HepG2 (cell line): ENCODE measurements around the gene NTN5. TPM values are rescaled to one million over a fixed set of nuclear protein-coding genes. Genes with fewer than 3 reads are reported as not detected.

Experiments
- AGO1 ChIP-seq: fragments of 200-400 bp; formaldehyde crosslinking; IDR thresholded peaks from 2 replicates; pipeline ENCODE4 v1.6.1; 2017; ENCODE audit warnings: mild to moderate bottlenecking, low read depth, low read length, moderate library complexity; ENCODE audit not compliant: poor library complexity, severe bottlenecking
- EP300 ChIP-seq, 3 experiments: sonication (generic) in 1 of 3; formaldehyde crosslinking in 1 of 3; IDR thresholded peaks; 2 replicates each; pipeline versions ENCODE4 v1.5.1 to v1.6.1; 2011 to 2020; ENCODE audit warnings: low read depth in 2 of 3, low read length in 2 of 3, borderline replicate concordance in 1 of 3, improper control_type of control experiment in 1 of 3, mild to moderate bottlenecking in 1 of 3, missing genetic modification reagents in 1 of 3, moderate library complexity in 1 of 3
- GATAD1 ChIP-seq: IDR thresholded peaks from 2 replicates; pipeline ENCODE4 v1.6.1; 2016; ENCODE audit warnings: missing genetic modification reagents, missing compliant biosample characterization
- HNRNPH1 ChIP-seq: fragments of 200-400 bp; formaldehyde crosslinking; optimal IDR thresholded peaks from 2 replicates; pipeline ENCODE3; 2017; ENCODE audit warnings: mild to moderate bottlenecking, low read depth, low read length
- HNRNPK ChIP-seq: fragments of 200-400 bp; formaldehyde crosslinking; IDR thresholded peaks from 2 replicates; pipeline ENCODE4 v1.6.1; 2018; ENCODE audit warnings: low read length, low read depth, moderate library complexity, mild to moderate bottlenecking; ENCODE audit not compliant: poor library complexity, severe bottlenecking
- MAFF ChIP-seq: IDR thresholded peaks from 2 replicates; pipeline ENCODE4 v1.6.1; 2011; ENCODE audit warnings: low read depth, low read length, improper control_type of control experiment
- NRL ChIP-seq: sonication (generic); formaldehyde crosslinking; IDR thresholded peaks from 2 replicates; pipeline ENCODE4 v1.5.0; 2020; ENCODE audit warnings: missing genetic modification reagents, mild to moderate bottlenecking, moderate library complexity, borderline replicate concordance
- PHF21A ChIP-seq: sonication (generic); formaldehyde crosslinking; IDR thresholded peaks from 2 replicates; pipeline ENCODE4 v1.5.0; 2020; ENCODE audit warnings: mild to moderate bottlenecking, missing genetic modification reagents
- RAD21 ChIP-seq: fragments of 450-650 bp; formaldehyde crosslinking; IDR thresholded peaks from 2 replicates; pipeline ENCODE4 v1.5.0; 2020; ENCODE audit warnings: mild to moderate bottlenecking
- RBFOX2 ChIP-seq: fragments of 200-400 bp; formaldehyde crosslinking; IDR thresholded peaks from 2 replicates; pipeline ENCODE4 v1.6.1; 2017; ENCODE audit warnings: low read depth, mild to moderate bottlenecking, low read length
- RFXAP ChIP-seq: sonication (generic); formaldehyde crosslinking; IDR thresholded peaks from 2 replicates; pipeline ENCODE4 v1.4.0; 2020; ENCODE audit warnings: missing genetic modification reagents, borderline replicate concordance
- RXRB ChIP-seq: IDR thresholded peaks from 2 replicates; pipeline ENCODE4 v1.6.1; 2016; ENCODE audit warnings: borderline replicate concordance, missing genetic modification reagents, missing compliant biosample characterization
- SNAPC2 ChIP-seq: sonication (generic); formaldehyde crosslinking; IDR thresholded peaks from 2 replicates; pipeline ENCODE4 v1.8.1; 2022; ENCODE audit warnings: mild to moderate bottlenecking, missing genetic modification reagents
- SP1 ChIP-seq, 2 experiments: fragments of 450-650 bp in 1 of 2; sonication (generic) in 1 of 2; formaldehyde crosslinking in 1 of 2; IDR thresholded peaks; 2 replicates each; pipeline versions ENCODE4 v1.4.0 to v1.6.1; 2016 to 2020; ENCODE audit warnings: missing genetic modification reagents in 1 of 2
- STAG1 ChIP-seq: sonication (generic); formaldehyde crosslinking; IDR thresholded peaks from 2 replicates; pipeline ENCODE4 v1.4.0; 2020; ENCODE audit warnings: missing genetic modification reagents
- TBP ChIP-seq: sonication (generic); formaldehyde crosslinking; IDR thresholded peaks from 2 replicates; pipeline ENCODE4 v1.5.0; 2020; ENCODE audit warnings: missing genetic modification reagents
- TCF7L2 ChIP-seq: IDR thresholded peaks from 2 replicates; pipeline ENCODE4 v1.6.1; 2011; ENCODE audit warnings: mild to moderate bottlenecking, low read depth, low read length, moderate library complexity
- ZNF670 ChIP-seq: sonication (generic); formaldehyde crosslinking; IDR thresholded peaks from 2 replicates; pipeline ENCODE4 v1.8.0; 2022; ENCODE audit warnings: mild to moderate bottlenecking, missing genetic modification reagents, borderline replicate concordance
- ZNF749 ChIP-seq: sonication (generic); formaldehyde crosslinking; IDR thresholded peaks from 2 replicates; pipeline ENCODE4 v1.8.0; 2022; ENCODE audit warnings: mild to moderate bottlenecking, missing genetic modification reagents, moderate library complexity, borderline replicate concordance
- polyA plus RNA-seq, 8 experiments: library from polyadenylated mRNA; depleted of rRNA in 3 of 8; stranded (reverse) in 7 of 8; unstranded in 1 of 8; fragments of >200 nt; fragmentation: Illumina TruSeq in 4 of 8; extraction: Trizol in 4 of 8; gene quantifications; 2 replicates each; pipeline versions ENCODE4 v1.2.1 to v1.2.3, GENCODE V29; 2011 to 2016; ENCODE audit warnings: low read depth in 4 of 8, missing spikeins in 1 of 8, mixed read lengths in 1 of 8; ENCODE audit not compliant: insufficient read depth in 1 of 8
- total RNA-seq, 5 experiments: library from RNA; depleted of rRNA; stranded (reverse); fragments of >200 nt; fragmentation: Illumina TruSeq; extraction: Trizol; gene quantifications; 2 replicates each; pipeline ENCODE4 v1.2.3, GENCODE V29; 2016; ENCODE audit warnings: low read depth in 1 of 5
- TF ChIP-seq, protein P1 (sequence below): IDR thresholded peaks from 2 replicates; pipeline ENCODE4 v1.6.1; 2016; ENCODE audit warnings: mild to moderate bottlenecking, missing biosample characterization, missing genetic modification reagents
- TF ChIP-seq, protein P2 (sequence below): sonication (generic); formaldehyde crosslinking; IDR thresholded peaks from 2 replicates; pipeline ENCODE4 v1.5.0; 2020; ENCODE audit warnings: missing genetic modification reagents
- TF ChIP-seq, protein P3 (sequence below), 2 experiments: sonication (generic) in 1 of 2; formaldehyde crosslinking in 1 of 2; IDR thresholded peaks; 2 replicates each; pipeline versions ENCODE4 v1.5.1 to v1.6.1; 2011 to 2020; ENCODE audit warnings: borderline replicate concordance in 1 of 2, low read depth in 1 of 2, low read length in 1 of 2, mild to moderate bottlenecking in 1 of 2, missing genetic modification reagents in 1 of 2, moderate library complexity in 1 of 2
- TF ChIP-seq, protein P4 (sequence below): sonication (generic); IDR thresholded peaks from 2 replicates; pipeline ENCODE4 v1.6.1; 2016; ENCODE audit warnings: low read depth, borderline replicate concordance

Gene NTN5
- total and polyA plus RNA-seq, 2 of the 13 experiments (the other 11 are each of a cell fraction or from before 2014, with no cell fraction given) = 0.05 TPM; not detected in 1

DNA sequence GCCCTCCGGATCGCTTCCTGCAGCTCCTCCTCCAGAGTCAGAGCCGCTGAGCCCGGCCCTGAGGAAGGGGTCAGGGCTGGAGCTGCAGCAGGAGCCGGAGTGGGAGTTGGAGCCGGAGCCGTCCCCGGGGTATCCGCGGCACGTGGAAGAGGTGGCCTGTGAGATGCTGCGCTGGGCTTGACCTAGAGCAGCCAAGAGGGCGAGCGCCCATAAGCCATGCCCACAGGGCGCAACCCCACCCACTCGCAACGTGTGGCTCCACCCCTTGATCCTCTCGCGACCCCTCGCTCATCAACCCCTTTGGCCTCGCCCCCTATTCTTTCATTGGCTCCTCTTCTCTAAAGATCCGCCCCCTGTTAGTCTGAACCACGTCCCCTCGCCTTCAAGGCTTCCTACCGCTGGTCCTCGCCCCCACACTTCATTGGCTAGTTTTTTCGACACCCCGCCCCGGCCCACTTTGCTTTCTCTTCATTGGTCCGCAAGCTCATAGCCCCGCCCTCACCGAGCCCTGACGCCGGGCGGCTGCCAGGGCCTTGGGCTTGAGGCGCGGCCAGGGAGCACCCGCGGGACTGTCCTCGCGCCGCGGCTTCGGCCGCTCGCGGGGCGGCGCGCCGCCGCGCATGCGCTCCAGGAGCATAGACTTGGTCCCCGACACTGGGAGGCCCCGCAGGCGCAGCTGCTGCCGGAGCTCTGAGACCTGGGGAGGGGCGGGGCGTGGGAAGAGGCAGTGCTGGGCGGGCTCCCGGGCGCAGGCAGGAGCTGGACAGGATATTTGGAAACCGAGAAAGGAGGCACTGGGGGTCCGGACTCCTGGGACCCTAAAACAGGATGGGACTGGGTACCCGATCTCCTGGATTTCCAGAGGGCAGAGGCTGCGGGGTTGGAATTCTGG, 41.3 kb upstream of the NTN5 start (continued):
- TF ChIP-seq RXRB (CRISPR knock-in tag) (0 out of 2 replicates have a peak, but pooled peaks have one; percentile 25), MAFF (no peak), SNAPC2 (no peak), RFXAP (peak; percentile 82; the same call in 1 of the 2 replicates), TCF7L2 (no peak), PHF21A (CRISPR knock-in tag) (peak; percentile 32; the same call in 1 of the 2 replicates), TBP (CRISPR knock-in tag) (no peak), NRL (no peak), EP300 (IDR thresholded peaks at IDR 0.05; ENCODE audit: low read depth in 2 of 2, low read length in 2 of 2) (no peak), EP300 (CRISPR knock-in tag; IDR thresholded peaks at IDR 0.05; ENCODE audit: borderline replicate concordance) (peak; percentile 30; the same call in 1 of the 2 replicates), ZNF749 (CRISPR knock-in tag) (no peak), RBFOX2 (peak; percentile 75), HNRNPK (no peak), RAD21 (CRISPR knock-in tag) (0 out of 2 replicates have a peak, but pooled peaks have one; percentile 27), ZNF670 (no peak), STAG1 (CRISPR knock-in tag) (0 out of 2 replicates have a peak, but pooled peaks have one; percentile 11), AGO1 (peak; percentile 61), HNRNPH1 (no peak), GATAD1 (CRISPR knock-in tag) (peak; percentile 47; the same call in 1 of the 2 replicates), SP1 (IDR thresholded peaks at IDR 0.05) (no peak), SP1 (CRISPR knock-in tag; IDR thresholded peaks at IDR 0.05) (peak; percentile 78)
- TF ChIP-seq, protein P1, sequence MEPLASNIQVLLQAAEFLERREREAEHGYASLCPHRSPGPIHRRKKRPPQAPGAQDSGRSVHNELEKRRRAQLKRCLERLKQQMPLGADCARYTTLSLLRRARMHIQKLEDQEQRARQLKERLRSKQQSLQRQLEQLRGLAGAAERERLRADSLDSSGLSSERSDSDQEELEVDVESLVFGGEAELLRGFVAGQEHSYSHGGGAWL (CRISPR knock-in tag) = 0 out of 2 replicates have a peak, but pooled peaks have one; percentile 51
- TF ChIP-seq, protein P2, sequence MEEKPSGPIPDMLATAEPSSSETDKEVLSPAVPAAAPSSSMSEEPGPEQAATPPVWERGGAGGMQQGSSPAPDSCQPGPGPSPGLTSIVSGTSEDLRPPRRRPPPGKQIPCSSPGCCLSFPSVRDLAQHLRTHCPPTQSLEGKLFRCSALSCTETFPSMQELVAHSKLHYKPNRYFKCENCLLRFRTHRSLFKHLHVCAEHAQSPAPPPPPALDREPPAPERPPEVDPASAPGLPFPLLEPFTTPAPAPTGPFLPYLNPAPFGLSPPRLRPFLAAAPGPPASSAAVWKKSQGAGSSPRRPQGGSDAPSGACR (CRISPR knock-in tag) = no peak
- TF ChIP-seq, protein P3, sequence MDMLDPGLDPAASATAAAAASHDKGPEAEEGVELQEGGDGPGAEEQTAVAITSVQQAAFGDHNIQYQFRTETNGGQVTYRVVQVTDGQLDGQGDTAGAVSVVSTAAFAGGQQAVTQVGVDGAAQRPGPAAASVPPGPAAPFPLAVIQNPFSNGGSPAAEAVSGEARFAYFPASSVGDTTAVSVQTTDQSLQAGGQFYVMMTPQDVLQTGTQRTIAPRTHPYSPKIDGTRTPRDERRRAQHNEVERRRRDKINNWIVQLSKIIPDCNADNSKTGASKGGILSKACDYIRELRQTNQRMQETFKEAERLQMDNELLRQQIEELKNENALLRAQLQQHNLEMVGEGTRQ (IDR thresholded peaks at IDR 0.05; ENCODE audit: low read depth, low read length) = no peak
- TF ChIP-seq, protein P3 (CRISPR knock-in tag; IDR thresholded peaks at IDR 0.05; ENCODE audit: borderline replicate concordance) = no peak
- TF ChIP-seq, protein P4, sequence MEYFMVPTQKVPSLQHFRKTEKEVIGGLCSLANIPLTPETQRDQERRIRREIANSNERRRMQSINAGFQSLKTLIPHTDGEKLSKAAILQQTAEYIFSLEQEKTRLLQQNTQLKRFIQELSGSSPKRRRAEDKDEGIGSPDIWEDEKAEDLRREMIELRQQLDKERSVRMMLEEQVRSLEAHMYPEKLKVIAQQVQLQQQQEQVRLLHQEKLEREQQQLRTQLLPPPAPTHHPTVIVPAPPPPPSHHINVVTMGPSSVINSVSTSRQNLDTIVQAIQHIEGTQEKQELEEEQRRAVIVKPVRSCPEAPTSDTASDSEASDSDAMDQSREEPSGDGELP = no peak
